Astrocyte of the cerebellum (primary cell): ENCODE measurements around the gene MARCHF9.
"Not testable (repeated sequence)": the region's sequence is repeated elsewhere in the genome, so short reads cannot be mapped to it uniquely, and the experiment has no call there.

ENCODE experiments used
- DNase-seq: peaks from one replicate; pipeline ENCODE4 v3.0.0-alpha.2; 2011; ENCODE audit warnings: low read depth
- H3K4me3 ChIP-seq: 2 replicates; pipeline ENCODE4 v1.5.1; 2011; ENCODE audit warnings: mild to moderate bottlenecking, low read depth, low read length, moderate library complexity
- CTCF ChIP-seq: IDR thresholded peaks from 2 replicates; pipeline ENCODE4 v1.5.1; 2012; ENCODE audit warnings: low read length, low read depth, moderate library complexity, mild to moderate bottlenecking; ENCODE audit errors: missing control alignments
- in situ Hi-C: cut with HindIII; loops from 2 replicates; pipeline ENCODE4 v1.10.0; 2017; ENCODE audit warnings: low sequenced_read_pairs

The MARCHF9 gene

GRCh38 chr12:57754411-57755193 lies at the start of gene MARCHF9:
Gene MARCHF9, plus strand, starts transcription at chr12:57755103. Its CDS starts 426 bp downstream, at chr12:57755529.
- TF ChIP-seq CTCF, result no peak
- no peak for DNase-seq
- peak within 1 kb of the TSS; percentile 55 for H3K4me3 ChIP-seq
- in situ Hi-C loops, result loop anchor here (5.0 kb wide), 1 partner anchor 63 kb away; the partner anchor contains the start of gene AVIL

GRCh38 chr12:57707250-57707649 lies 47.7 kb upstream of the MARCHF9 start:
- no peak for TF ChIP-seq CTCF
- in situ Hi-C loops, result no loop called here
- no peak for DNase-seq
- H3K4me3 ChIP-seq, result no peak overlapping the region

- DNase-seq, result no peak
- in situ Hi-C loops, result no loop called here
- TF ChIP-seq CTCF, result no peak
- H3K4me3 ChIP-seq, result no peak overlapping the region
Observed at GRCh38 chr12:57708296-57708695, 46.6 kb upstream of the MARCHF9 start.

GRCh38 chr12:57712701-57713100 lies 42.2 kb upstream of the MARCHF9 start:
- no peak for TF ChIP-seq CTCF
- no peak for DNase-seq
- H3K4me3 ChIP-seq, result no peak overlapping the region
- in situ Hi-C loops, result no loop called here

- TF ChIP-seq CTCF, result no peak
- DNase-seq, result no peak
- in situ Hi-C loops, result no loop called here
- H3K4me3 ChIP-seq, result no peak overlapping the region
Observed at GRCh38 chr12:57713209-57713608, 41.7 kb upstream of the MARCHF9 start.

GRCh38 chr12:57715036-57715748 lies 39.7 kb upstream of the MARCHF9 start:
- in situ Hi-C loops, H3K4me3 ChIP-seq, DNase-seq: not testable (repeated sequence)

- in situ Hi-C loops, result no loop called here
- DNase-seq, result no peak
- TF ChIP-seq CTCF, result no peak
- H3K4me3 ChIP-seq, result no peak overlapping the region
Observed at GRCh38 chr12:57715786-57716185, 39.1 kb upstream of the MARCHF9 start.
